Activated naive CD8-positive, alpha-beta T cell treated with anti-CD3 and anti-CD28 coated beads for 36 hours (primary cell): ENCODE results near the gene MYO5C. TPM values are rescaled to one million over a fixed set of nuclear protein-coding genes. Genes with fewer than 3 reads are reported as not detected.

Experiments used
- DNase-seq: peaks from one replicate; pipeline ENCODE4 v3.0.0; 2021
- H3K27ac Mint-ChIP-seq: one replicate; pipeline ENCODE4 v1.8.0; 2022; ENCODE audit warnings: mild to moderate bottlenecking, moderate library complexity, mixed read lengths
- H3K27me3 Mint-ChIP-seq: one replicate; pipeline ENCODE4 v1.8.0; 2022; ENCODE audit warnings: mild to moderate bottlenecking, mixed read lengths
- H3K36me3 Mint-ChIP-seq: one replicate; pipeline ENCODE4 v1.8.0; 2021; ENCODE audit warnings: mild to moderate bottlenecking, mixed read lengths
- H3K4me1 Mint-ChIP-seq: one replicate; pipeline ENCODE4 v1.8.0; 2021; ENCODE audit warnings: mixed read lengths
- H3K4me3 Mint-ChIP-seq: one replicate; pipeline ENCODE4 v1.8.0; 2022; ENCODE audit warnings: mild to moderate bottlenecking, moderate library complexity, mixed read lengths
- H3K9me3 Mint-ChIP-seq: one replicate; pipeline ENCODE4 v1.8.0; 2022; ENCODE audit warnings: mixed read lengths
- total RNA-seq, 2 experiments: library from RNA; stranded (reverse); gene quantifications; one replicate each; pipeline ENCODE4 v1.2.3, GENCODE V29; 2021

Gene MYO5C
- total RNA-seq, 2 experiments from 2014 or later: 0.56 to 0.98 TPM

DNA sequence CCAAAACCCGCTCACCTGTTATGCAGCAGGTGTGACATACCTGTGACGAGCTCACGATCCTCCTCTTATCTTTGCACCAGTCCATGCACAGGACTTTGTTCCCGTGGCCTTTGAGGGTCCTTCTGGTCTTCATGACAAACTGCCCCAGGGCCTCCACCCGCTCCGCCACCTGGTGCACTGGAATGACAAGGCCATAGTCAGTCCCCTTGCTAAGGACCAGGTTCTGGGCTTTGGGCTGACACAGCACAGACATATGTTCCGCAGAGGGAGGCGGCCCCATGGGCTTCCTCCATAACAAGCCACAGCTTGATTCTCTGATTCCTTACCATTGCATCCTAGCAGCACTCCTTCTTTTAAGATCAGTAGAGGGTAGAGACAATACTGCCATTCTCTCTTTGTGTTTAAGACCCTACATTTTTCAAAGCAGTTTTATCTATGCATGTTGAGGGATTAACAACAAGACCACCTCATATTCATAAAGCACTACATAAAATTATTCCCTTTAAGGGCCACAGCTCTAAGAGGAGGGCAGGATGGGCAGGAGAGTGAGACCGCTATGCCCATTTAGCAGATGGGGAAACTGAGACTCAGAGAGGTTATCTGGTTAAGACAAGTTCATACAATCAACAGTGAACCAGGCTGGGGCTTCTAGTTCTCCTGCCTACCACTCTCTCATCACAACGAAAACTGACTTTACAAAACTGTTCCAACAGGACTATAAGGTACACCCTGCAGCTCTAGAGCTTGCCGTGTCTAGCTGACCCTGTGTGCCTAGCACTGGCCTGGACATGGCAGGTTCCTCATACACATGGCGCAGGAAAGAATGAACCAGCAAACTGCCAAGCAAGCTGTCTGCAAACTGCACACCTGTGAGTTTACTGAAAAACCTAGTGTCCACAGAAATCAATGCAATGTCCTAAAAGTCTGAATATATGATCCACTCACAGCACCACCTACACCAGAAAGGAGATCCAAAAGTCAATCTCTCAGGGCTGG lies 141.4 kb downstream of the MYO5C start:
- Mint-ChIP-seq H3K27me3 (no peaks in the 10 kb centered on the region), H3K9me3 (no peaks in the 10 kb centered on the region), H3K4me1 (no peaks in the 10 kb centered on the region), H3K36me3 (peaks cover 7% of the 10 kb centered on the region), H3K27ac (no peak overlapping the region), H3K4me3 (no peak overlapping the region)
- no peak for DNase-seq

DNA sequence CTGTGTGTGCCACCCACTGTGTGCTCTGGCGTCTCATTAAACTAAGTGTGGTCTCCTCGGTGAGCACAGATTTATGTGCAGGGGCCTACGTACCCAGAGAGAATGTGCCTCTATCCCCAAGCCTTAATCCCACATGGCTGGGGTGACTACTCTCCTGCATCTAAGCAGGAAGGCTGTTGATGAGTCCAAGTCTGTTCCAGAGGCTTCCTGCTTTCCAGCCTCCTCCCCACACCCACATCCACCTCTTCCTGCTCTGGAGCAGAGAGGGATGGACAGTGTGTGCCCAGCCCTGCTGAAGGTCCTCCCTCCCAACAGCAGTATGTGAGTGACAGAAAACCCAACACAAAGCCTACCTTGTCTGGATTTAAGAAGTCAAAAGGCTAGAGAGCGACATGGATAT lies 144.3 kb downstream of the MYO5C start:
- DNase-seq: no peak
- Mint-ChIP-seq H3K4me1 (no peaks in the 10 kb centered on the region), H3K4me3 (no peak overlapping the region), H3K9me3 (no peaks in the 10 kb centered on the region), H3K36me3 (peaks cover 13% of the 10 kb centered on the region), H3K27me3 (no peaks in the 10 kb centered on the region), H3K27ac (no peak overlapping the region)

DNA sequence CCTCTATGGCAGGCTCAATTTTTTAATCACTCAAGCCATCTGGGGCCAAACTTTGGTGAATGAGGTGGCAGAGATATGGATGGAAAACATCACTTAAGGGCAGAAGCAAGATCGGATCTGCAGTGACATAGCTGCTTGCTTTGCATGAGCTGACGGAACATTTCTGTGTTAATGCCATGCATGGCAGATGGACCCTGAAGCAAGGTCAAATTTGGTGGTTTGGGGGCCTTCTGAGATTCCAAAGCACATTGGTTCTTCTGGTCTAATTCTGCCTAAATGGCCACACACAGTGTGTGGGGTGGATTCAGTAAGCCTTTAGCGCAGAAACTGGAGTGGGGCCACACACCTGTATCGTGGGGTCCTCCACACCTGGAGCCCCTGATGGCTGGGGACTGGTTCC lies 144.7 kb downstream of the MYO5C start:
- H3K36me3 Mint-ChIP-seq: peaks cover 15% of the 10 kb centered on the region
- no peaks in the 10 kb centered on the region for H3K9me3 Mint-ChIP-seq
- H3K27ac Mint-ChIP-seq: no peak overlapping the region
- H3K27me3 Mint-ChIP-seq: no peaks in the 10 kb centered on the region
- no peak for DNase-seq
- H3K4me1 Mint-ChIP-seq: no peaks in the 10 kb centered on the region
- H3K4me3 Mint-ChIP-seq: no peak overlapping the region

DNA sequence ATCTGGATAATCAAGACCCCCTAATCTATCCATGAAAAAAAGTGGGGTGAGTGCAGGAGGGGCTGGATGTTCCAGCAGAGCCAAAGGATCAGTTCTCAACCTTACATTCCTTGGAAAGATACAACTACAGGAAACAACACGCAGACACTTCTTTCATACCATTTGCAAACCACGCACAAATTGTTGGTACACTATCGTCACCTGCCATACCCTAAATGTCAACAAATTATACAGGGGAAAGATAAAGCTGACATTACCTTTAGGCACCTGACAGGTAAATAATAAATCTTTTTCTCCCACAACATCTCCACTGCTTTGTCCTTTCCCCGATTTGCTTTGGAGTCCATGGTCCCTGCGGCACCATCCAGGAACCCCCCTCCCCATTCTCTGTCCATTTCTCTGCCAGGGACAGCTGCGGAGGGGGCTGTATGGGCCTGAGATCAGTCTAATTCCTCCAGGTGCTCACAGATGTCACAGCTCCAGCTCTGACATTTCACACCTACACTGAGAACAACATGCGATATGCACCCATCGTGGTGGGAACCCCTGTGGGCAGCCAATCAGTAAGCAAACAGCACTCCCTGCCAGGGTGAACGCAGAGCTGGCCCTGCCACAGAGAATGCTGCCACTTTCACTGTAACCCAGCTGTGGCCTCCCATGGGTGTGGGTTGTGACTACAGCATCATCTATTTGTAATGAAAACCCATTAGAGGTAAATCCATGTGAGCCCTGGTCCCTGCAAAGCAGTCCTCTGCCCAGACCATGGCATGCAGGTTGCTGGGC lies 145.4 kb downstream of the MYO5C start:
- Mint-ChIP-seq H3K4me1 (no peaks in the 10 kb centered on the region), H3K9me3 (no peaks in the 10 kb centered on the region), H3K27me3 (no peaks in the 10 kb centered on the region), H3K4me3 (no peak overlapping the region), H3K27ac (no peak overlapping the region), H3K36me3 (peaks cover 15% of the 10 kb centered on the region)
- no peak for DNase-seq

DNA sequence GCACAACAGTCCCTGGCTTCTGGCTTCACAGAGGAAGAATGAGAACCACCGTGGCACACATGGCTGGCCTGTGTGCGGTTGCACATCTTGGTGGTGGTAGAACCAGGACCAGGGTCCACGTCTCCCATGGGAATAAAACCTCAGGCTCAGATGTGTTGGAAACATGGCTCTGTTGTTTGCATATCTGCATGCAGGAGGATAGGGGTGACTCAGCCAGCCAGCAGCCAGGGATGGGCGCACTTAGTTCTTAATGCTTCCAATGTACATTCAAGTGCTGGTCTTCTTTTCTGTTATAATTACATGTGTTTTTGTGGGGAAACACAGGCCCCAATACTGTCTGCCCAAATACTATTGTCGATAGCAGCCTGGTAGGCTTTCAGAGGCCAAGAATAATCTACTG lies 147.2 kb downstream of the MYO5C start:
- no peak for DNase-seq
- Mint-ChIP-seq H3K9me3 (no peaks in the 10 kb centered on the region), H3K36me3 (peaks cover 14% of the 10 kb centered on the region), H3K4me3 (no peak overlapping the region), H3K27ac (no peak overlapping the region), H3K4me1 (no peaks in the 10 kb centered on the region), H3K27me3 (no peaks in the 10 kb centered on the region)

DNA sequence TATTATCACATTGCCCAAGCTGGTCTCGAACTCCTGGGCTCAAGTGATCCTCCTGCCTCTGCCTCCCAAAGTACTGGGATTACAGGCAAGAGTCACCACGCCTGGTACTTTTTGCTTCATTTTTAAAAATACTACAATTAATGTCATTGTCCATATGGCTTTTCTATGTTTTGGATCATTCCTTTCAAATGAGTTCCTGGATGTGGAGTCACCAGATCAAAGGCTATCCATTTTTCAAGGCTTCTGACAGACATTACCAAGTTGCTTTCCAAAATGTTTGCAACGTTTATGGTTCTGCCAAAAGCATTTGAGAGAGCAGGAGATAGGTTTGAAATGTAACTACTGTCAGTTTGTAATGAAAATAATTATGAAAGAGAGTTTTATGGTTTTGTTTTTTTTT lies 148.8 kb downstream of the MYO5C start:
- DNase-seq: no peak
- no peaks in the 10 kb centered on the region for H3K9me3 Mint-ChIP-seq
- peaks cover 14% of the 10 kb centered on the region for H3K36me3 Mint-ChIP-seq
- no peak overlapping the region for H3K4me3 Mint-ChIP-seq
- H3K4me1 Mint-ChIP-seq: no peaks in the 10 kb centered on the region
- no peaks in the 10 kb centered on the region for H3K27me3 Mint-ChIP-seq
- H3K27ac Mint-ChIP-seq: no peak overlapping the region

DNA sequence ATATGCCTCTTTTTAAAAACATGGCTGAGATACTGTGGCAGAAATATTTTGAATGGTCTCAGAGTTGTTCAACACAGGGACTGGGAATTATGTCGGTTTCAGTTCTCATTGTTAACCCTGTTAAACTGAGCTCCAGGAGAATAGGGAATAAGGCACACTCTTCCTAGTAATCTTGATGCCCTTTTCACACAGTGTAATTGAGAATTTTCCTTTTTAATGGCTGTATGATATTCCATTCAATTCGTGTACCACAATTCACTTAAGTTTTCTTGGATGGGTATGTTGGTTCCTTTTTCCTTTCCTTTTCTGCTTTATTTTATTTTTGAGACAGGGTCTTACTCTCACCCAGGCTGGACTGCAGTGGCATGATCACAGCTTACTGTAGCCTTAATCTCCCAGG lies 149.3 kb downstream of the MYO5C start:
- Mint-ChIP-seq H3K4me3 (no peak overlapping the region), H3K9me3 (no peaks in the 10 kb centered on the region), H3K36me3 (peaks cover 10% of the 10 kb centered on the region), H3K27me3 (no peaks in the 10 kb centered on the region), H3K4me1 (no peaks in the 10 kb centered on the region), H3K27ac (no peak overlapping the region)
- DNase-seq: no peak

DNA sequence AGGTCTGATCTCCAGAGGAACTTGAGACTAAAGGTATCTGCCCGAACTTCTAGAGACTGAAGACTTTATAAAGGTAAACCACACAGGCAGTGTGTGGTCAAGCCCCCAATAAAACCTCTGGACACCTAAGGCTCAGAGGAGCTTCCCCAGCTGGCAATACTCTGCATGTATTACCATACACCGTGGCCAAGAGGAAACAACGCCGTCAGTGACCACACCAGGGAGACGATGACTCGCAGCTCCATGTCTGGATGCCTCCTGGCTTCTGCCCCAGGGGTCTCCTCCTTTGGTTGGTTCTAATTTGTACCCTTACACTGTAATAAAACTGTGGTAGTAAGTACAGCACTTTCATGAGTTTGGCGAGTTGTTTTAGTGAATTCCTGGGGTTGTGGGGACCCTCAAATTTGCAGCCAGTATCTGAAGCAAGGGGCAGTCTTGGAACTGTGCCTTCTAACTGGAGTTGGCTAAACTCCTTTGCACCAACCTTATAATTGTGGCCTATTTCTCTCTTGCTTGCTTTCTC lies 150.9 kb downstream of the MYO5C start:
- Mint-ChIP-seq H3K4me1 (peaks cover 1% of the 10 kb centered on the region), H3K36me3 (peaks cover 11% of the 10 kb centered on the region), H3K27me3 (no peaks in the 10 kb centered on the region), H3K27ac (no peak overlapping the region), H3K9me3 (no peaks in the 10 kb centered on the region), H3K4me3 (no peak overlapping the region)
- no peak for DNase-seq

DNA sequence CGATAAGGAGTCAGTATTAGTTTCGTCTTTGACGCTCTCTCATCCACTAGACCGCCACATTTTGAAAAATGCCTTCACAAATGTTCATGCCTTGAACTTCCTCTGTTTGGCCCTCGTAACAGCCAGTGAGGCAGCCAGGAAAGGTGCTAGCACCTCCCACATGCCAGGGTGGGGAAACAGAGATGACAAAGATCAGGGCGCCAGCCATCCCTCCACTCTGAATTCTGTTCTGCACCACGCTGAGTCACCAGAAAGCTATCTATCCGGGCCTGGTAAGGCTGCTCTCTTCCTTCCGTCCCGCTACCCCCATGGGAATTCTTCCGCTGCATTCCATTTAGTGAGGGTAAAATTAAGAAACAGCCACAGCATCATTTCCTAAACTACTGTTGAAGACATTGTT lies 151.7 kb downstream of the MYO5C start:
- Mint-ChIP-seq H3K4me3 (no peak overlapping the region), H3K27ac (no peak overlapping the region), H3K36me3 (peaks cover 13% of the 10 kb centered on the region), H3K9me3 (no peaks in the 10 kb centered on the region), H3K4me1 (peaks cover 1% of the 10 kb centered on the region), H3K27me3 (no peaks in the 10 kb centered on the region)
- no peak for DNase-seq

Other genes starting within 250 kb of the MYO5C start
- gene BCL2L10, start 183.0 kb downstream of the MYO5C start, total RNA-seq: not detected
- gene GNB5, start 104.4 kb downstream of the MYO5C start, total RNA-seq: 10 to 100 TPM; 14.5 to 16.2 TPM
- gene MYO5A, start 233.1 kb upstream of the MYO5C start, total RNA-seq: 10 to 100 TPM; 15.8 to 18.1 TPM